ENCODE results near the gene UGT1A1.

GRCh38 chr2:233816771-233817170 lies 56.7 kb downstream of the UGT1A1 start:
- TF ChIP-seq CTCF (IDR thresholded peaks at IDR 0.05) (no peak), POLR2A (IDR thresholded peaks at IDR 0.05) (no peak), EP300 (IDR thresholded peaks at IDR 0.05; ENCODE audit: low read depth) (no peak), POLR2AphosphoS5 (IDR thresholded peaks at IDR 0.05) (no peak)

All from transverse colon (tissue), 4 donors.